H1 (cell line): ENCODE measurements around the gene BCKDHA. TPM values are rescaled to one million over a fixed set of nuclear protein-coding genes. Genes with fewer than 3 reads are reported as not detected.

Source experiments
- CTCF ChIA-PET: fragments of 300-600 bp; sonication (Branson Sonifier 250); formaldehyde crosslinking; loops from one replicate; lab custom pipeline; 2021; ENCODE audit not compliant: partially characterized antibody; lab: Charles Lee
- POLR2A ChIA-PET: fragments of 300-600 bp; sonication (Branson Sonifier 250); formaldehyde crosslinking; loops from one replicate; lab custom pipeline; 2021; ENCODE audit warnings: inconsistent platforms; ENCODE audit not compliant: partially characterized antibody; lab: Charles Lee
- DNase-seq, 2 experiments: peaks; one replicate each; pipeline versions ENCODE4 v3.0.0 to v3.0.0-alpha.2; 2010 to 2022; ENCODE audit warnings: low spot score in 2 of 2, low read depth in 1 of 2, mixed read lengths in 1 of 2
- FAIRE-seq: peaks from 2 replicates; lab custom pipeline; 2011; peaks lifted over from hg19 to GRCh38; lab: Jason Lieb, UNC
- H2AFZ ChIP-seq: 2 replicates; pipeline ENCODE4 v1.8.1; 2012; ENCODE audit warnings: low read length, inconsistent platforms
- H2AK5ac ChIP-seq: 2 replicates; pipeline ENCODE4 v1.6.1; 2013; ENCODE audit warnings: low read depth, low read length
- H2BK120ac ChIP-seq: replicated peaks from 2 replicates; pipeline ENCODE3; 2013; ENCODE audit warnings: low read depth, low read length, inconsistent platforms
- H2BK12ac ChIP-seq: 2 replicates; pipeline ENCODE4 v1.6.1; 2013; ENCODE audit warnings: low read depth, low read length
- H2BK15ac ChIP-seq: 2 replicates; pipeline ENCODE4 v1.6.1; 2013; ENCODE audit warnings: low read length
- H2BK20ac ChIP-seq: 2 replicates; pipeline ENCODE4 v1.6.1; 2013; ENCODE audit warnings: low read length
- H2BK5ac ChIP-seq: 2 replicates; pipeline ENCODE4 v1.6.1; 2013; ENCODE audit warnings: low read depth, low read length
- H3K14ac ChIP-seq: 2 replicates; pipeline ENCODE4 v1.6.1; 2013; ENCODE audit warnings: inconsistent platforms; ENCODE audit not compliant: insufficient read length
- H3K18ac ChIP-seq: 2 replicates; pipeline ENCODE4 v1.6.1; 2013; ENCODE audit warnings: low read length; ENCODE audit errors: extremely low read depth
- H3K23ac ChIP-seq: 2 replicates; pipeline ENCODE4 v1.6.1; 2013; ENCODE audit warnings: inconsistent platforms; ENCODE audit not compliant: insufficient read length
- H3K23me2 ChIP-seq: 2 replicates; pipeline ENCODE4 v1.6.1; 2013; ENCODE audit warnings: low read depth, low read length
- H3K27ac ChIP-seq: 2 replicates; pipeline ENCODE4 v1.6.1; 2011; ENCODE audit warnings: low read depth, low read length, inconsistent platforms
- H3K27me3 ChIP-seq, 4 experiments: replicated peaks in 1 of 4; 1 replicate in 1 of 4; 2 replicates in 3 of 4; pipeline versions ENCODE4 v1.6.1 to v1.8.1; 2011 to 2013; ENCODE audit warnings: low read length in 3 of 4, mild to moderate bottlenecking in 3 of 4, inconsistent platforms in 2 of 4, mixed read lengths in 2 of 4, moderate library complexity in 1 of 4; ENCODE audit not compliant: control insufficient read depth in 3 of 4, insufficient read depth in 3 of 4; ENCODE audit errors: extremely low read depth in 1 of 4
- H3K36me3 ChIP-seq, 4 experiments: 2 replicates each; pipeline versions ENCODE4 v1.6.1 to v1.8.1; 2011 to 2013; ENCODE audit warnings: mild to moderate bottlenecking in 4 of 4, low read length in 3 of 4, moderate library complexity in 2 of 4, control low read depth in 1 of 4, inconsistent platforms in 1 of 4; ENCODE audit not compliant: insufficient read depth in 4 of 4, control insufficient read depth in 2 of 4
- H3K4ac ChIP-seq: replicated peaks from 2 replicates; pipeline ENCODE3; 2013; ENCODE audit warnings: low read length, low read depth, mixed read lengths, inconsistent platforms; ENCODE audit not compliant: insufficient read length
- H3K4me1 ChIP-seq, 4 experiments: replicated peaks in 1 of 4; 1 replicate in 1 of 4; 2 replicates in 3 of 4; pipeline versions ENCODE4 v1.6.1 to v1.8.1; 2011 to 2013; ENCODE audit warnings: low read length in 3 of 4, inconsistent platforms in 2 of 4, mixed read lengths in 1 of 4; ENCODE audit not compliant: insufficient read depth in 4 of 4, control insufficient read depth in 3 of 4
- H3K4me2 ChIP-seq, 2 experiments: 2 replicates each; pipeline versions ENCODE4 v1.6.1 to v1.8.1; 2011 to 2013; ENCODE audit warnings: low read depth in 2 of 2, low read length in 2 of 2, control low read depth in 1 of 2, inconsistent platforms in 1 of 2, mild to moderate bottlenecking in 1 of 2; ENCODE audit not compliant: insufficient read depth in 1 of 2
- H3K4me3 ChIP-seq, 4 experiments: fragments of 200-600, 300-600 bp in 1 of 4; sonication (generic), shearing (Covaris generic), sonication (Bioruptor Twin) in 1 of 4; 2 replicates each; pipeline versions ENCODE4 v1.5.1 to v1.8.1; 2011 to 2016; ENCODE audit warnings: low read length in 4 of 4, low read depth in 3 of 4, control low read depth in 2 of 4, inconsistent platforms in 2 of 4, mild to moderate bottlenecking in 2 of 4, mixed read lengths in 1 of 4, moderate library complexity in 1 of 4; ENCODE audit not compliant: insufficient read depth in 2 of 4; ENCODE audit errors: extremely low read depth in 1 of 4
- H3K56ac ChIP-seq: replicated peaks from 2 replicates; pipeline ENCODE3; 2013; ENCODE audit warnings: low read depth, mild to moderate bottlenecking, mixed read lengths, low read length, inconsistent platforms; ENCODE audit not compliant: insufficient read length
- H3K79me1 ChIP-seq: 2 replicates; pipeline ENCODE4 v1.6.1; 2013; ENCODE audit warnings: low read depth, low read length, control low read depth
- H3K79me2 ChIP-seq, 2 experiments: 2 replicates each; pipeline versions ENCODE4 v1.6.1 to v1.8.1; 2012 to 2013; ENCODE audit warnings: low read length in 2 of 2, mild to moderate bottlenecking in 2 of 2, inconsistent platforms in 1 of 2; ENCODE audit not compliant: insufficient read depth in 2 of 2, control insufficient read depth in 1 of 2
- H3K9ac ChIP-seq, 4 experiments: replicated peaks in 1 of 4; 1 replicate in 1 of 4; 2 replicates in 3 of 4; pipeline versions ENCODE4 v1.6.1 to v1.8.1; 2011 to 2013; ENCODE audit warnings: low read depth in 3 of 4, low read length in 3 of 4, control low read depth in 2 of 4, mild to moderate bottlenecking in 2 of 4, moderate library complexity in 2 of 4, inconsistent platforms in 1 of 4; ENCODE audit errors: extremely low read depth in 1 of 4
- H3K9me3 ChIP-seq, 2 experiments: 2 replicates each; pipeline versions ENCODE4 v1.6.1 to v1.8.1; 2012 to 2013; ENCODE audit warnings: mild to moderate bottlenecking in 2 of 2, moderate library complexity in 2 of 2, control low read depth in 1 of 2, inconsistent platforms in 1 of 2, low read depth in 1 of 2, low read length in 1 of 2, mixed read lengths in 1 of 2; ENCODE audit not compliant: insufficient read depth in 2 of 2
- H4K20me1 ChIP-seq, 2 experiments: replicated peaks in 1 of 2; 2 replicates each; pipeline versions ENCODE3 to v1.8.1; 2011 to 2013; ENCODE audit warnings: inconsistent platforms in 2 of 2, low read length in 2 of 2, mild to moderate bottlenecking in 1 of 2; ENCODE audit not compliant: insufficient read depth in 2 of 2, control insufficient read depth in 1 of 2
- H4K5ac ChIP-seq: 2 replicates; pipeline ENCODE4 v1.6.1; 2013; ENCODE audit warnings: low read length, low read depth, mixed read lengths, inconsistent platforms; ENCODE audit not compliant: insufficient read length
- H4K8ac ChIP-seq: 2 replicates; pipeline ENCODE4 v1.8.0; 2013; ENCODE audit warnings: mild to moderate bottlenecking, moderate library complexity, low read length, inconsistent platforms; ENCODE audit not compliant: insufficient read depth; ENCODE audit errors: extremely low read depth
- H4K91ac ChIP-seq: replicated peaks from 2 replicates; pipeline ENCODE3; 2013; ENCODE audit warnings: low read length, mixed read lengths, inconsistent platforms; ENCODE audit not compliant: insufficient read length
- BACH1 ChIP-seq: IDR thresholded peaks from 2 replicates; pipeline ENCODE4 v1.6.1; 2012; ENCODE audit warnings: low read length, improper control_type of control experiment
- EZH2 ChIP-seq: fragments of 200-600 bp; sonication (generic); IDR thresholded peaks from 2 replicates; pipeline ENCODE4 v1.7.1; 2012; ENCODE audit warnings: low read depth, mild to moderate bottlenecking, moderate library complexity, low read length, inconsistent platforms; ENCODE audit not compliant: severe bottlenecking
- HDAC2 ChIP-seq, 2 experiments: fragments of 300-600 bp in 1 of 2; sonication (generic) in 1 of 2; IDR thresholded peaks; 2 replicates each; pipeline ENCODE4 v1.6.1; 2011 to 2012; ENCODE audit warnings: low read depth in 2 of 2, low read length in 2 of 2, mild to moderate bottlenecking in 2 of 2, moderate library complexity in 2 of 2, borderline replicate concordance in 1 of 2, inconsistent platforms in 1 of 2
- POLR2AphosphoS5 ChIP-seq: IDR thresholded peaks from 2 replicates; pipeline ENCODE4 v1.6.1; 2011; ENCODE audit warnings: low read depth, low read length
- RBBP5 ChIP-seq: IDR thresholded peaks from 2 replicates; pipeline ENCODE4 v1.7.1; 2012; ENCODE audit warnings: low read depth, mild to moderate bottlenecking, inconsistent platforms, low read length, moderate library complexity, borderline replicate concordance
- TAF1 ChIP-seq: IDR thresholded peaks from 2 replicates; pipeline ENCODE4 v1.6.1; 2011; ENCODE audit warnings: mild to moderate bottlenecking, low read depth, low read length
- TAF7 ChIP-seq: optimal IDR thresholded peaks from 2 replicates; pipeline ENCODE3; 2011; ENCODE audit warnings: low read depth, mild to moderate bottlenecking, inconsistent platforms, low read length, moderate library complexity, borderline replicate concordance
- TBP ChIP-seq: IDR thresholded peaks from 2 replicates; pipeline ENCODE4 v1.6.1; 2011; ENCODE audit warnings: low read depth, low read length, improper control_type of control experiment
- WGBS, 2 experiments: shearing (Covaris generic) in 1 of 2; methylation state at CpG; one replicate each; pipeline versions ENCODE4 v1.1.6 to v1.1.7; 2013 to 2015; ENCODE audit warnings: low lambda C conversion rate in 2 of 2, mixed read lengths in 2 of 2, inconsistent platforms in 1 of 2, low coverage in 1 of 2, missing lambda C conversion rate in 1 of 2; ENCODE audit not compliant: insufficient replicate concordance in 2 of 2, insufficient coverage in 1 of 2, insufficient read length in 1 of 2; ENCODE audit errors: extremely low coverage in 1 of 2, missing lambda C conversion rate in 1 of 2; 5-methylcytosine and 5-hydroxymethylcytosine counted together
- polyA plus RNA-seq, 7 experiments: library from polyadenylated mRNA; depleted of rRNA in 3 of 7; stranded (reverse) in 5 of 7; unstranded in 2 of 7; fragments of >200 nt in 5 of 7; fragments of 200-250 nt in 2 of 7; gene quantifications; 1 replicate in 5 of 7; 2 replicates in 1 of 7; 4 replicates in 1 of 7; pipeline versions ENCODE4 v1.2.1 to v1.2.3, GENCODE V29; 2011 to 2013; ENCODE audit warnings: missing spikeins in 2 of 7, mixed read lengths in 2 of 7
- total RNA-seq: library from RNA; stranded (reverse); fragmentation: NEBNext Ultra II Directional; extraction: Animal tissue kit (Norgen Biotek cat#: 25700); gene quantifications from 2 replicates; pipeline ENCODE4 v1.2.1, GENCODE V29; 2021
- TF ChIP-seq, protein P1 (sequence below): IDR thresholded peaks from 2 replicates; pipeline ENCODE4 v1.6.1; 2012; ENCODE audit warnings: low read length, inconsistent platforms

The BCKDHA gene
- total and polyA plus RNA-seq, 2 of the 8 experiments (the other 6 are each of a cell fraction or from before 2014, with no cell fraction given): 14.2 to 69.6 TPM

DNA sequence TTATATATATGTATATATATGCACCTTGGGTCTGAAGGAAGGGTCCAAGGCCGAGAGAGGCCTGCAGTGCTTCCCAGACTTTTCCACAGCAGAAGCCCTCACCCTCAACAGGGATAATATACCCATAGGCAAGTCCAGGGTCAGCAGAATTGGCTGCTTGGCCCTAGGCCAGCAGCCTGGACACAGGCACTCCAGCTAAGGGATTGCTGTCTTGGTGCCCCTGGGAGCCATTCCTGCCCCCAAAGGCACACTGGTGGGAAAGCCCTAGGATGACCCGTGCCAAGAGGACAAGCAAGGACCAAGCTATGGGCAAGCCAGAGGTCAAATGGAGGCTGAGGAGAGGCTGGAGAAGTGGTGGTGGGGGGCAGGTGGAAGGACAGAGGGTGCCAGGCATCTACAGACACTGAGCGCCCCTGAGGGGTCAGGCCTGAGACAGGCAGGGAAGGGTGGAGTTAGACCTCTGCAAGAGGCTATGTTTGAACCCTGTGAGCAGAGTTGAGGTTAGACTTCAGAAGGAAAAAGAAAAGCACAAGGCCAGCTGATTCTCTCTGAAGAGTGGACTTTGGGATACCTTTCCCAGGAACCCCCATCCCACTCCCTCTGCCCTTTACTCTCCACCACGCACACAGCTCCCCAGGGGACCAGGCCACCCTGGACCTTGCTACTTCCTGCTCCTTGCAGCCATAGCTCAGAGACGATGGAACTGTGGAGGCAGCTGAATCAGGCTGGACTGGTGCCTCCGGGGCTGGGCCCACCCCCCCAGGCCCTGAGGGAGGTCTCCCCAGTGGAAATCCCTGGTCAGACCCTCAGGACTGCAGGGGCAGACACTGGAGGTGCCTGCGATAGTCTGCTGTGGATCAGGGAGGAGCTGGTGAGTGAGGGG, 45.1 kb downstream of the BCKDHA start, which contains the start of gene ERICH4:
Gene ERICH4, plus strand, starts transcription at position 684 of the 883 bp plus-strand sequence. Its CDS starts 14 bp downstream, at position 698.
- ChIA-PET POLR2A (interaction anchor here (0.8 kb wide), 1 partner anchor 10 kb away, joined by 4 read pairs; no protein-coding TSS in a partner anchor), CTCF (interaction anchor here (0.6 to 20.4 kb wide), 5 partner anchors 10 to 139 kb away, joined by 3 to 364 read pairs (median 4); no protein-coding TSS in a partner anchor)
- Histone ChIP-seq H2BK20ac (no peak within 1 kb of the TSS), H3K4me1 (no peaks in the 10 kb centered on the region), H3K4me2 (no peak within 1 kb of the TSS), H3K27me3 (0 out of 7 replicates have a peak, but pooled peaks cover 0 to 3% (median 0%) of the 10 kb centered on the region in 4 experiments), H2BK5ac (no peak within 1 kb of the TSS), H3K9me3 (no peaks in the 10 kb centered on the region), H4K91ac (no peak within 1 kb of the TSS), H3K4me3 (no peak within 1 kb of the TSS), H3K79me1 (0 out of 2 replicates have a peak, but pooled peaks cover 4% of the 10 kb centered on the region), H3K4ac (no peak within 1 kb of the TSS), H2AFZ (no peak within 1 kb of the TSS), H3K36me3 (peaks cover 0 to 5% (median 1%) of the 10 kb centered on the region in 4 experiments; a peak in 1 of 8 replicates), H4K20me1 (no peaks in the 10 kb centered on the region), H2BK12ac (no peak within 1 kb of the TSS), H3K27ac (no peak within 1 kb of the TSS), H3K23me2 (no peaks in the 10 kb centered on the region; the same call in 1 of the 2 replicates), H4K5ac (no peak within 1 kb of the TSS), H4K8ac (no peak within 1 kb of the TSS), H3K9ac (no peak within 1 kb of the TSS), H3K56ac (no peak within 1 kb of the TSS), H2AK5ac (no peak within 1 kb of the TSS), H3K23ac (no peak within 1 kb of the TSS), H3K79me2 (peaks cover 0 to 8% of the 10 kb centered on the region in 2 experiments; a peak in 1 of 4 replicates), H2BK15ac (no peak within 1 kb of the TSS), H2BK120ac (no peak within 1 kb of the TSS), H3K18ac (no peak within 1 kb of the TSS), H3K14ac (no peak within 1 kb of the TSS)
- 81% methylated on average over 5 of the region's 7 CpGs; no CpG with 5 or more reads in 1 of the 2 experiments for WGBS, 2 experiments
- no peak for FAIRE-seq
- DNase-seq: no peak
- no peak for TF ChIP-seq POLR2AphosphoS5
- no peak for TF ChIP-seq RBBP5
- no peak for TF ChIP-seq HDAC2 (IDR thresholded peaks at IDR 0.05; ENCODE audit: borderline replicate concordance in 1 of 2, low read depth in 2 of 2, low read length in 2 of 2)
- no peak for TF ChIP-seq TAF7
- no peak for TF ChIP-seq TAF1
- TF ChIP-seq BACH1: no peak
- TF ChIP-seq, protein P1, sequence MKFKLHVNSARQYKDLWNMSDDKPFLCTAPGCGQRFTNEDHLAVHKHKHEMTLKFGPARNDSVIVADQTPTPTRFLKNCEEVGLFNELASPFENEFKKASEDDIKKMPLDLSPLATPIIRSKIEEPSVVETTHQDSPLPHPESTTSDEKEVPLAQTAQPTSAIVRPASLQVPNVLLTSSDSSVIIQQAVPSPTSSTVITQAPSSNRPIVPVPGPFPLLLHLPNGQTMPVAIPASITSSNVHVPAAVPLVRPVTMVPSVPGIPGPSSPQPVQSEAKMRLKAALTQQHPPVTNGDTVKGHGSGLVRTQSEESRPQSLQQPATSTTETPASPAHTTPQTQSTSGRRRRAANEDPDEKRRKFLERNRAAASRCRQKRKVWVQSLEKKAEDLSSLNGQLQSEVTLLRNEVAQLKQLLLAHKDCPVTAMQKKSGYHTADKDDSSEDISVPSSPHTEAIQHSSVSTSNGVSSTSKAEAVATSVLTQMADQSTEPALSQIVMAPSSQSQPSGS: no peak
- TF ChIP-seq TBP: no peak
- TF ChIP-seq EZH2: no peak
